Right ventricle myocardium inferior (tissue), 1 donor: Measurements from ENCODE around the gene UBAP1L. TPM values are rescaled to one million over a fixed set of nuclear protein-coding genes. Genes with fewer than 3 reads are reported as not detected.

Experiments used
- ATAC-seq: fragments of 200-7000 bp; cut with Tn5 transposase; one replicate; pipeline ENCODE4 v1.9.1; 2020; ENCODE audit warnings: mild to moderate bottlenecking, moderate library complexity
- DNase-seq: peaks from one replicate; pipeline ENCODE4 v3.0.0; 2021; ENCODE audit errors: missing footprints
- intact Hi-C: fragments of 100-400 bp; cut with DNase I; formaldehyde crosslinking; loops from one replicate; pipeline ENCODE4 v1.11.0; 2022
- total RNA-seq: library from RNA; stranded (reverse); fragmentation: NEBNext Ultra II Directional; extraction: Animal tissue kit (Norgen Biotek cat#: 25700); gene quantifications from one replicate; pipeline ENCODE4 v1.2.1, GENCODE V29; 2021
- donor health status: DM: no; HTN: yes; CAD: no; lungs with severe emphysema.

Gene UBAP1L
- total RNA-seq, 1 donor from 2014 or later, result 1.5 TPM

DNA sequence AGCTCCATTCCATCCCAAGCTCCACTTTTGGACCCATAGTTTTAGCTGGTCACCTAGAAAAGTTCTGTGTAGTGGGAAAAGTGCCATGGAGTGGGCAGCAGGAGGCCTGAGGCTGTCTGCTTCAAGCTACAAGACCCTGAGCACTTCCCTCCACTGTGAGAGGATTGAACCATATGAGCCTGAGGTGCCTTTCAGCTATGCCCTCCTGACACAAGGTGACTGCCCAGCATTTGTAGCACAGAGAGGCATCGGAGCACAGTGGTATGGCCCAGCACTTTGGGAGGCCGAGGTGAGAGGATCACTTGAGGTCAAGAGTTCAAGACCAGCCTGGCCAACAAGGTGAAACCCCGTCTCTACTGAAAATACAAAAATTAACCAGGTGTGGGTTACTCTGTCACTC is 42.4 kb downstream of the UBAP1L start:
- intact Hi-C loops, result no loop called here
- ATAC-seq, result no peak
- DNase-seq, result no peak

GRCh38 chr15:65072027-65072426 is 43.0 kb downstream of the UBAP1L start:
- peak; percentile 24 for ATAC-seq
- intact Hi-C loops, result no loop called here
- DNase-seq, result peak; percentile 53

GRCh38 chr15:65071381-65071811 is 43.6 kb downstream of the UBAP1L start:
- ATAC-seq, result peak; percentile 74
- intact Hi-C loops, result no loop called here
- DNase-seq, result peak; percentile 65

DNA sequence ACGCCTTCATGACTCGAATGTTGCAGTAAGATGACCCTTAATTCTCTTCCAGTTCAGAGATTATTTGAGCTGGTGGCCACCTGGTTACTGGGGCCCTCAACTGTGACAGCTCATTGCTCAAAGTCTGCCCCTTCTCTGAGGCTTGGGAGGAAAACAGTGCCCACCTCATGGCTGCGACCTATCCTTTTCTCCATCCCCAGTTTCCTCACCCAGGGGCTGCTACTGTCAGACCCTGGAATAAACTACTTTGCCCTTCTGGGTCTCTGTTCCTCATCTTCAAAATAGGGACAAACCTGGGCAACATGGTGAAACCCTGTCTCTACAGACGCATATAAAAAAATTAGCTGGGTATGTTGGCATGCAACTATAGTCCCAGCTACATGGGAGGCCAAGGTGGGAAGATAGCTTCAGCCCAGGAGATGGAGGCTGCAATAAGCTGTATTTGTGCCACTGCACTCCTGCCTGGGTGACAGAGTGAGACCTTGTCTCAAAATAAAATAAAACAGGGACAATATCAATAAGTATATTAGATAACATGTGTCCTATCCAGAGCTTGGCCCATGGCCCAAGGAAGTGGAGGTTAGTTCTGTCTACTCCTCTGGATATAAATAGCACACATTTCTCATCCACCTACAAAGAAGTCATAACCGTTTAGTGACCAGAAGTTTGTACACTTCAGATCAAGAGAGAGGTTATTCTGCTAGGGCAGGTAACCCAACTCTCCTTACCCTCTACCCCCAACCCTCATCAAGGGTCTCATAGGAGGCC is 45.0 kb downstream of the UBAP1L start:
- ATAC-seq (peak; percentile 2), DNase-seq (peak; percentile 64)
- intact Hi-C loops, result no loop called here

GRCh38 chr15:65069179-65069578 is 45.8 kb downstream of the UBAP1L start:
- intact Hi-C loops, result no loop called here
- DNase-seq (no peak), ATAC-seq (peak; percentile 71)

DNA sequence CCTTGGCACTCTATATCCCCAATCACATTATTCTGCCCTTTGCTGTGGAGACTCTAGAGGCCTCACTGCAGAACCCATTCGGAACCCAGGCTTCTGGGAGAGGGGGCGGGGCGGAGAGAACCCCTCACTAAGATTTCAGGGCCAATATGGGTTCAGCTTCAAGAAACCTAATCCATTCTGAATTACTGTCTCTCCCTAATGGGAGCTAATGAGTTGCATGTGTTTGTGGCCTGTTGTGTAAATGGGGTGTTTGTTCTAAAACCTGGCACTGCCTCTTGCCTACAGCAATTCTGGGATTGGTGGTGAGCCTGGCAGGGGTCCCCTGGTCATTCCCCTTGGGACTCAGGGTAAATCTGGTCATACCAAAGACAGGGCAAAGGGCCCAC is 46.6 kb downstream of the UBAP1L start:
- intact Hi-C loops, result no loop called here
- ATAC-seq (no peak), DNase-seq (no peak)

DNA sequence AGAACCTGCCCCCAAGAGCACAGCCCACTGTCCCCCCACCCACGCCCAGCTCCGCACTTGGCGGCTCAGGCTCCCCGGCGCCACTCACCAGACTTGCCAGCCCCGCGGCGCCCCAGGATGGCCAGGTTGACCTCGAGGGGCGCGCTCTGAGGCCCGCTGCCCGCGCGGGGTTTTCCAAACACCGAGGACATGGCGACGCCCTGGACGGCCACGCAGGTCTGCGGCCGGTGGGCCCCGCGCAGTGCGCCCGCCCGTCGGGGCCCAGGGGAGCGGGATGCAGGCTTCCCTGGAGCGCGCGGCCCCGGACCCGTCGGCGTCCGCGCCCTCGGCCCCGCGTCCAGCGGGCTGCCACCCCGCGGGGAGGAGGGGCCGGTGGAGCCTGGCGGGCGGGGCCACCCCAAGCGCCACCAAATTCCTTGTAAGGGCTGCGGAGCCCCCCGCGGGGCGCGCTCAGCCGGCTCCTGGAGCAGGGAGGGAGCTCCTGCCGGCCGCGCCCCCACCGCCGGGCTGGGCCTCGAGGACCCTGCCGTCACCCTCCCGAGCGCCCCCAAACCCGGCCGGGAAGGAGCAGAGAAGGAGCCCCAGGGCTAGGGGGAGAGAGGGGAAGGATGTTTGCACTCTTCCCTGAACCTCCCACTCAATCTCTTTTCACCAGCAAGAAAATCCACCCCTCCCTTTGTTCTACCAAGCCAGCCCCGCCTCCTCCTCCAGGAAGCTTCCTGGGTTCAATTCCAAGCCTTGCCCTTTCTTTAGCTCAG is 47.2 kb downstream of the UBAP1L start, which contains the start of gene RASL12:
RASL12 (minus strand) TSS at position 347 of the 758 bp plus-strand sequence; CDS start at position 191, 156 bp downstream.
- ATAC-seq (peak; percentile 16), DNase-seq (no peak)
- intact Hi-C loops, result no loop called here

DNA sequence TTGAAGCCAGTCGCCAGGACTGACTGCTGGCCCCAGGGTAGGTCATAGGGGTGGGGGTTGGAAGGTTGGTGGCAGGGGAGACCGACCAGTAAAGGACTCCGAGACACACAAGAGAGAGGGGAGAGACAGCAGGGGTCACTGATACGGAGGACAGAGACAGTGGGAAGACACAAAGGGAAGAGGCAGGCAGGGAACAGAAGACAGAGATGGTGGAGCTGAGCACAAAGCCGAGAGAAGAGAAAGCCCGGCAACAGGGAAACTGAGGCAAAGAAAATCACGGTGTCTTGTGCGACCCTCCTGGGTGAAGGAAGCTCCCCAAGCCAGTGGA is 47.7 kb downstream of the UBAP1L start:
- DNase-seq (no peak), ATAC-seq (no peak)
- intact Hi-C loops, result no loop called here

DNA sequence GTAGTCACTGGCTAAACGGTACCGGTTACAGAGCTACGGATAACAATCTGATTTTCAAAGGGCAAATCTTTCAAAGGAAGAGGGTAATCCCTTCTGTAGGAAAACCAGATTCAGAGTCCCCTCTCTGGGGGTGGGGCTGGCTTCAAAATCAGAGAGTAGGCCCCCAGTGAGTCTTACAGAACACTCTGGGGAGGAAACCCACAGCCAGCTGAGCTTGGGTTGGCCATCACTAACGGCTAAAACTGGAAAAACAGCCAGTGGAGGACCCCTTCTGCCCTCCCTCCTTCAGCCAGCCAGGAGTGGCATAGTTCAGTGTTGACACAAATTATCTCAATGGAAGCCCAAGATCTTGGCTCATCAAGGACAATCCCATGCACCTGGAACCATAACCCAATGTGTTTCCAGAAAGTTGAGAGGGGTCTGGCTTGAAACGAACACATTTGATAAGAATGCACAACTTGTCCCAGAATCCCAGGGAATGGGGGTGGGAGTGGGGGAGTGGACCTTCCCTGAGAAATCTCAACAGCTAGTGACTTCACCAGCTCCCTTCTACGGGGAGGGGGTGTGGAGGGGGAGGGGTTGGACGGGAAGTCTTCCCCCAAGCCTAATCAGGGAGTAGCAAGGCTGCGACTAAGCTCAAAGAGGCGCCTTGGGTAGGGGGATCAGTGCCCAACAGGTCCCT is 48.2 kb downstream of the UBAP1L start:
- intact Hi-C loops, result no loop called here
- ATAC-seq (no peak), DNase-seq (no peak)

GRCh38 chr15:65066001-65066634 is 48.9 kb downstream of the UBAP1L start:
- intact Hi-C loops, result no loop called here
- DNase-seq (no peak), ATAC-seq (no peak)

DNA sequence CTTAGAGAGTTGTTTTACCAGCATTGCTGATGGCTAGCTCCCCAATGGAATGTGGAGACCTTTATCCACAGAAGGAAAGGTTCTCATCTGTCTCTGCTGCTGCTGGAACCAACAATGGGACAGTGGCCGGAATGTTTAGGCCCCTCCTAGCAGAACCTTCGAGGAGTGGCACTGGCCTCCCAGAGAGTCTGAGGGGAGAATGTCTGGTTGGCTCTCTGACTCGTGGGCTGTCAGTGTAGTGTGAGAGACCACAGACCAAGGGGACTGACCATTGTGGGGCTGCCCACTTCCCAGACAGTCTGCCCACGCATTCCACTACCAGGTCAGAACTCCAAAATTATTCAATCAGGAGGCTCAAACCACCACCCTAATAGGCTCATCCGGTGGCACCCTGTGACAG is 52.3 kb downstream of the UBAP1L start:
- intact Hi-C loops, result no loop called here
- ATAC-seq, result no peak

GRCh38 chr15:65062061-65062460 is 52.9 kb downstream of the UBAP1L start:
- intact Hi-C loops, result no loop called here
- DNase-seq (no peak), ATAC-seq (no peak)

More for the DNA sequence above, 52.3 kb downstream of the UBAP1L start:
- DNase-seq, result no peak

GRCh38 chr15:65060641-65061397 is 54.2 kb downstream of the UBAP1L start:
- DNase-seq (no peak), ATAC-seq (peak; percentile 34)
- intact Hi-C loops, result no loop called here

- no peak for DNase-seq
- ATAC-seq, result peak; percentile 53
- intact Hi-C loops, result no loop called here
These were observed 54.9 kb downstream of the UBAP1L start for GRCh38 chr15:65059931-65060596.

GRCh38 chr15:65059369-65059750 is 55.6 kb downstream of the UBAP1L start:
- DNase-seq (no peak), ATAC-seq (no peak)
- intact Hi-C loops, result no loop called here

- no peak for ATAC-seq
- intact Hi-C loops, result no loop called here
- no peak for DNase-seq
These were observed 56.3 kb downstream of the UBAP1L start for GRCh38 chr15:65058394-65059368.

- ATAC-seq (no peak), DNase-seq (no peak)
- intact Hi-C loops, result no loop called here
These were observed 57.5 kb downstream of the UBAP1L start for GRCh38 chr15:65057549-65057940.
